Measurements from ENCODE around the gene PRELID1.

The PRELID1 gene

GRCh38 chr5:177310332-177310731, 6.7 kb downstream of the PRELID1 start:
- TF ChIP-seq, protein P1, sequence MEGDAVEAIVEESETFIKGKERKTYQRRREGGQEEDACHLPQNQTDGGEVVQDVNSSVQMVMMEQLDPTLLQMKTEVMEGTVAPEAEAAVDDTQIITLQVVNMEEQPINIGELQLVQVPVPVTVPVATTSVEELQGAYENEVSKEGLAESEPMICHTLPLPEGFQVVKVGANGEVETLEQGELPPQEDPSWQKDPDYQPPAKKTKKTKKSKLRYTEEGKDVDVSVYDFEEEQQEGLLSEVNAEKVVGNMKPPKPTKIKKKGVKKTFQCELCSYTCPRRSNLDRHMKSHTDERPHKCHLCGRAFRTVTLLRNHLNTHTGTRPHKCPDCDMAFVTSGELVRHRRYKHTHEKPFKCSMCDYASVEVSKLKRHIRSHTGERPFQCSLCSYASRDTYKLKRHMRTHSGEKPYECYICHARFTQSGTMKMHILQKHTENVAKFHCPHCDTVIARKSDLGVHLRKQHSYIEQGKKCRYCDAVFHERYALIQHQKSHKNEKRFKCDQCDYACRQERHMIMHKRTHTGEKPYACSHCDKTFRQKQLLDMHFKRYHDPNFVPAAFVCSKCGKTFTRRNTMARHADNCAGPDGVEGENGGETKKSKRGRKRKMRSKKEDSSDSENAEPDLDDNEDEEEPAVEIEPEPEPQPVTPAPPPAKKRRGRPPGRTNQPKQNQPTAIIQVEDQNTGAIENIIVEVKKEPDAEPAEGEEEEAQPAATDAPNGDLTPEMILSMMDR (IDR thresholded peaks at IDR 0.05; ENCODE audit: borderline replicate concordance, insufficient read depth, low read depth, low read length), result no peak
- peak overlapping the region; percentile 66 for H3K4me3 ChIP-seq (ENCODE audit: low read depth, low read length)

DNA sequence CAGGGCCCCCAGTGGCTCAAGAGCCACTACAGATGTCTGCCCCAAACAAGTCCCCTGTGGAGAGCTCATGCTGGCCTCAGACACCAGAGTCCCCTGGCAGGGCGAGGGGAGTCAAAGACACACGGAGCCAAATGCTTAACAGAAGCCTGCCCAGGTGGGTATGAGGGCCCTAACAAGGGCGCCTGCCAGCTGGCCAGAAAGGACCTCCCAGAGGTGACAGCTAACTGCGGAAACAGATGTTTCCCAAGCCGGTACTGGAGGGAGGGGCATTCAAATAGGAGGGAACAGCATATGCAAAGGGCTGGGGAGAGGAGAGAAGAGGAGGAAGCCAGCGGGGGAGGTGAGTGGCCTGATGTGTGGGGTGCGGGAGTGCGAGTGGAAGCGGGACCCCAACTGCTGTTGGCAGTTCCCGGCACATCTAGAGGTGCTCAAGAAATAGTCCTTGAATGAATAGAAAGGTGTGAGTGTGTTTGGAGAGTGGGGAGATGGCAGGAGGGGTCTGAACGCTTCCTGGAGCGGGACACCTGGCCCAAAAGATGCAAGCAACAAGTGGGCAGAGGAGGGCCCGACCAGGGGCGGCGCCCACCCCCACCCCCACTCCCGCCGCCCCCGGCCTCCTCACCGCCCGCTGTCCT, 7.3 kb downstream of the PRELID1 start:
- TF ChIP-seq, protein P1 (IDR thresholded peaks at IDR 0.05; ENCODE audit: borderline replicate concordance, insufficient read depth, low read depth, low read length), result no peak
- H3K4me3 ChIP-seq (ENCODE audit: low read depth, low read length), result peak overlapping the region; percentile 66

DNA sequence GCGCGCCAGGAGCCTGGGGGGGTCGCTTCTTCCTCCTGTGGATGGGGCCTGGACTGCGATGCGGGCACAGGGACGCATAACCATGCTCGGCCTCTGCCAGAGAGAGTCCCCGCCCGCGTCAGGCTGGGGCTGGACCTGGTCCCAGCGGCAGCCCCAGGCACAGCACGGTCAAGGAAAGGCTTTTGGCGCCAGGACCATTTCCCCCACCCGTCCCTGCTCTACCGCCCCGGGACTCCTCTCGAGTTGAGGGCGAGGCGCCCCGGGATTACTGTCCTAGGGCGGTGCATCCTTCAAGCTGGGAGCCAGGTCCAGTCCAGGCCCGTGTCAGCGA, 7.8 kb downstream of the PRELID1 start:
- H3K4me3 ChIP-seq (ENCODE audit: low read depth, low read length), result peak overlapping the region; percentile 66
- TF ChIP-seq, protein P1 (IDR thresholded peaks at IDR 0.05; ENCODE audit: borderline replicate concordance, insufficient read depth, low read depth, low read length), result no peak

GRCh38 chr5:177311723-177312648, 8.4 kb downstream of the PRELID1 start, which contains the start of gene MXD3:
Gene MXD3 (minus strand): TSS chr5:177311898. CDS start chr5:177311830, 68 bp downstream.
- TF ChIP-seq, protein P1 (IDR thresholded peaks at IDR 0.05; ENCODE audit: borderline replicate concordance, insufficient read depth, low read depth, low read length), result no peak
- H3K4me3 ChIP-seq (ENCODE audit: low read depth, low read length), result peak within 1 kb of the TSS; percentile 66

DNA sequence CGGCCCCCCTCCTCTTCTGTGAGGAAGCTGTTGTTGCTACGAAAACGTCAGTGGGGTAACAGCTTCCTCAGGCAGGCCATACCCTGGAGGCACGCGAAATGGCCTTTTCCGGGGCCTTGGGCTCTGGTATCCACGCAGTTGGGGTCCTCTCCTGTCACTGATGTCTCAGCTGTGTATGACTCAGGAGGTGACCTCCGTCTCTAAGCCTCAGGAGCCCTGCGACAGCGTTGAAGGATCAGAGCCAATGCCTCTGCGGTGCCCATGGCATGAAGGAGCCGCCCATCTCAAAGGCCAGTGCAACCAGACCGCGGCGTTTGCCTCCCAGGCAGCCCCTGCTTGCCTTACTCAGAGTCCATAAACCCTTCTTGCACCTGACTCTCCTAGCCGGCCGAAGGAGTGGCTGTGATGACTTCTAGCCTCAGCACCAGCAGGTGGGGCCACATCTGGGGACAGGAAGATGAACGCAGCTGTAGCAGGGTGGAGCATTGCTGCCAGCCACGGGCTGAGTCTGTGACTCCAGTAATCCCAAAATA, 9.1 kb downstream of the PRELID1 start:
- peak overlapping the region; percentile 46 for H3K4me3 ChIP-seq (ENCODE audit: low read depth, low read length)
- TF ChIP-seq, protein P1 (IDR thresholded peaks at IDR 0.05; ENCODE audit: borderline replicate concordance, insufficient read depth, low read depth, low read length), result peak; percentile 9; the same call in 1 of the 2 replicates

- TF ChIP-seq, protein P1 (IDR thresholded peaks at IDR 0.05; ENCODE audit: borderline replicate concordance, insufficient read depth, low read depth, low read length), result no peak
- H3K4me3 ChIP-seq (ENCODE audit: low read depth, low read length), result no peak overlapping the region
These were observed 10.1 kb downstream of the PRELID1 start for GRCh38 chr5:177313561-177314259.
